ENCODE measurements around the gene HILPDA. TPM values are rescaled to one million over a fixed set of nuclear protein-coding genes. Genes with fewer than 3 reads are reported as not detected.
"Not testable (repeated sequence)": the region's sequence is repeated elsewhere in the genome, so short reads cannot be mapped to it uniquely, and the experiment has no call there.

HILPDA gene
- total and polyA plus RNA-seq, 2 experiments from 2014 or later = 38.5 to 57.5 TPM

DNA sequence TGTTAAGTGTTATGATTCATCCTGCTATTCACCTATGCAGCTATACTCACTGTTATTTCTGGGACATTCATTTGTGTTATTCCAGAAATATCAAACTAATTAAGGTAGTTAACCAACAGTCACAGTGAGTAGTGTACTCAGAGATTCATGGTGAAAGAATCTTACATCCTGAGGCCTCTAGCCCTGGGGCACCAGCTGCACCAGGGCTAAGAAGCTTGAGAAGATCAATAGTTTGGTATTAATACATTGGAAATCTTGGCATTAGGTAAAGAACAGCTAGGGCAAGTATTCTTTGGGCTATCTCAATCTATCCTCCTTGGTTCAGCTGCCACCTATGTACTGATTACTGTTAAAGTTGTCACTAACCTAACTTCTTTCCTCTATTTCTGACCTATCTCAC, 11.2 kb downstream of the HILPDA start:
- H3K4me1 ChIP-seq (ENCODE audit: insufficient read depth); H3K36me3 ChIP-seq (ENCODE audit: insufficient read depth); H3K4me2 ChIP-seq; H3K27ac Mint-ChIP-seq; H3K27ac ChIP-seq (ENCODE audit: low read depth); ATAC-seq; H3K4me1 Mint-ChIP-seq; H3K27me3 Mint-ChIP-seq (ENCODE audit: insufficient read depth, low read depth, poor library complexity); H4K20me1 ChIP-seq (replicated peaks; ENCODE audit: insufficient read depth); H3F3A ChIP-seq (replicated peaks; ENCODE audit: low read depth); H3K79me2 ChIP-seq (replicated peaks; ENCODE audit: insufficient read depth); H3K4me3 Mint-ChIP-seq; H3K9me2 ChIP-seq (ENCODE audit: insufficient read depth); H3K9me3 Mint-ChIP-seq; DNase-seq (ENCODE audit: low spot score); H3K27me3 ChIP-seq (ENCODE audit: insufficient read depth); H3K4me3 ChIP-seq; H2AFZ ChIP-seq: not testable (repeated sequence)
- H3K36me3 Mint-ChIP-seq (ENCODE audit: low read depth) = peaks cover 21% of the 10 kb centered on the region

DNA sequence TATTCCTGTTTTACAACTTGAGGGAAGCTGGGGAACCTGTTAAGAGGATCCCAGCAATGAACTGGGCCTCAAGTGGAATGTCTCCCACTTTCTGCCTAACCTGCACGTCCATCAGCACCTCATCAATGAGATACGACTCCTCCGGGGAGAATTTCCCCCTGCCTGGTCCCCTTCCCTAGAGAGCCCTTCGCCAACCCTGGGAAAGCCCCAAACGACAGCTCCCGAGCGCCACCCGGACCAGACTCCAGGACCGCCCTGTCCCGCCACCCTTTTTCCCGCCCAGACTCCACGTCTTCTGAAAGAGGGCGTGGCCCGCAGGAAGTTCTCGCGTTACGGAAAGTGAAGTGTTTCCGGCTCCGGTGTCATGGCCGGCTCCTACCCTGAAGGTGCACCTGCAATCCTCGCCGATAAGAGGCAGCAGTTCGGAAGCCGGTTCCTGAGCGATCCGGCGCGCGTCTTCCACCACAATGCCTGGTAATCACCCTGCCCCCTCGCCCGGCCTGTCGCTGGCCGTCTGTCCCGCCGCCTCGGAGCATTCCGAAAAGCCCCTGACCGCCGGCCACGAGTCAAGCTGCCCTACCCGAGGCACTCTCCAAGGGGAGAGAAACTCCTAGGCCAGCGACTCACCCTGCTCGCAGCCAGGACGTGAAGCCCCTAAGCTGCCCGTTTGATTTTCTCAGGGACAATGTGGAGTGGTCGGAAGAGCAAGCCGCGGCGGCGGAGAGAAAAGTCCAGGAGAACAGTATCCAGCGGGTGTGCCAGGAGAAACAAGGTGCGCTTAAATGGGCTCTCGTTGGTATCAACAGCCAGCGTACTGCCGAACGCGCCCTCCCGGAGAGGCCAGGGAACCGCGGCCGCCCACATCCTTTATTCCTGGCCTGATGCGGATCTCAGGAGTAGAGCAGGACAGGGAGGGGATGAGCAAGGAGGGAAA, 21.0 kb downstream of the HILPDA start, which contains the start of gene METTL2B:
Gene METTL2B, plus strand, starts transcription at position 347 of the 934 bp plus-strand sequence. Its CDS starts 18 bp downstream, at position 365.
- TF ChIP-seq POLR2AphosphoS5 (IDR thresholded peaks at IDR 0.05; ENCODE audit: low read depth) (peak; percentile 83), CREB1 (CRISPR knock-in tag; IDR thresholded peaks at IDR 0.05; ENCODE audit: low read depth) (peak; percentile 49; the same call in 1 of the 2 replicates)
- TF ChIP-seq, protein P1, sequence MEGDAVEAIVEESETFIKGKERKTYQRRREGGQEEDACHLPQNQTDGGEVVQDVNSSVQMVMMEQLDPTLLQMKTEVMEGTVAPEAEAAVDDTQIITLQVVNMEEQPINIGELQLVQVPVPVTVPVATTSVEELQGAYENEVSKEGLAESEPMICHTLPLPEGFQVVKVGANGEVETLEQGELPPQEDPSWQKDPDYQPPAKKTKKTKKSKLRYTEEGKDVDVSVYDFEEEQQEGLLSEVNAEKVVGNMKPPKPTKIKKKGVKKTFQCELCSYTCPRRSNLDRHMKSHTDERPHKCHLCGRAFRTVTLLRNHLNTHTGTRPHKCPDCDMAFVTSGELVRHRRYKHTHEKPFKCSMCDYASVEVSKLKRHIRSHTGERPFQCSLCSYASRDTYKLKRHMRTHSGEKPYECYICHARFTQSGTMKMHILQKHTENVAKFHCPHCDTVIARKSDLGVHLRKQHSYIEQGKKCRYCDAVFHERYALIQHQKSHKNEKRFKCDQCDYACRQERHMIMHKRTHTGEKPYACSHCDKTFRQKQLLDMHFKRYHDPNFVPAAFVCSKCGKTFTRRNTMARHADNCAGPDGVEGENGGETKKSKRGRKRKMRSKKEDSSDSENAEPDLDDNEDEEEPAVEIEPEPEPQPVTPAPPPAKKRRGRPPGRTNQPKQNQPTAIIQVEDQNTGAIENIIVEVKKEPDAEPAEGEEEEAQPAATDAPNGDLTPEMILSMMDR (conservative IDR thresholded peaks at IDR 0.05; ENCODE audit: low read depth in 2 of 2) = peak; percentile 23 to 34
- TF ChIP-seq, protein P2, sequence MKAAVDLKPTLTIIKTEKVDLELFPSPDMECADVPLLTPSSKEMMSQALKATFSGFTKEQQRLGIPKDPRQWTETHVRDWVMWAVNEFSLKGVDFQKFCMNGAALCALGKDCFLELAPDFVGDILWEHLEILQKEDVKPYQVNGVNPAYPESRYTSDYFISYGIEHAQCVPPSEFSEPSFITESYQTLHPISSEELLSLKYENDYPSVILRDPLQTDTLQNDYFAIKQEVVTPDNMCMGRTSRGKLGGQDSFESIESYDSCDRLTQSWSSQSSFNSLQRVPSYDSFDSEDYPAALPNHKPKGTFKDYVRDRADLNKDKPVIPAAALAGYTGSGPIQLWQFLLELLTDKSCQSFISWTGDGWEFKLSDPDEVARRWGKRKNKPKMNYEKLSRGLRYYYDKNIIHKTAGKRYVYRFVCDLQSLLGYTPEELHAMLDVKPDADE (IDR thresholded peaks at IDR 0.05) = peak; percentile 83
- H3K4me3 Mint-ChIP-seq = peak within 1 kb of the TSS; percentile 98
- not testable (repeated sequence) for H3K27me3 ChIP-seq (ENCODE audit: insufficient read depth); H3K27me3 Mint-ChIP-seq (ENCODE audit: insufficient read depth, low read depth, poor library complexity); H3F3A ChIP-seq (replicated peaks; ENCODE audit: low read depth); H3K4me1 ChIP-seq (ENCODE audit: insufficient read depth); H3K36me3 ChIP-seq (ENCODE audit: insufficient read depth); H3K9me3 Mint-ChIP-seq; H3K9me2 ChIP-seq (ENCODE audit: insufficient read depth)
- DNase-seq (ENCODE audit: low spot score) = peak; percentile 98
- H3K4me1 Mint-ChIP-seq = peaks cover 12% of the 10 kb centered on the region
- peak; percentile 93 for ATAC-seq
- Histone ChIP-seq H3K79me2 (replicated peaks; ENCODE audit: insufficient read depth) (peaks cover 24% of the 10 kb centered on the region), H3K4me3 (peak within 1 kb of the TSS; percentile 97), H3K27ac (ENCODE audit: low read depth) (peak within 1 kb of the TSS; percentile 95), H2AFZ (peak within 1 kb of the TSS; percentile 90), H4K20me1 (replicated peaks; ENCODE audit: insufficient read depth) (peaks cover 14% of the 10 kb centered on the region; the same call in 1 of the 2 replicates), H3K4me2 (peak within 1 kb of the TSS; percentile 100)
- H3K27ac Mint-ChIP-seq = peak within 1 kb of the TSS; percentile 98
- peaks cover 36% of the 10 kb centered on the region for H3K36me3 Mint-ChIP-seq (ENCODE audit: low read depth)

DNA sequence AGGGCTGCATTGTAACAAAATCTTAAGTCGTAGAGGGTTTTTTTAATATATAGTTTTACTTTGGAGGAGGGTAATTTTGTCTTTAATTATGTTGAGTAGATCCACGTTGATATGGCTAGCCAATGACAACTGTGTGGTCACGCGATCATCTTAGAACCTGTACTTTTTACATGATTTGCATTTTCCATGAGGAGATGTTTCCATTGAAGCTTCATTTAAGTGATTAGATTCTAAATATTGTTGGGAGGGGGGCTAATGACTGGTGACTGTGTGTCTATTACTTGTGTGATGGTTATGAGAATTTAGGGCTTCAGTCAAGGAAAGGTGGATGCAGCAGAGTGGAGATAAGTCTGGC, 21.6 kb downstream of the HILPDA start:
- Mint-ChIP-seq H3K4me1 (peaks cover 12% of the 10 kb centered on the region), H3K27ac (peak overlapping the region; percentile 98)
- ATAC-seq = not testable (repeated sequence)

DNA sequence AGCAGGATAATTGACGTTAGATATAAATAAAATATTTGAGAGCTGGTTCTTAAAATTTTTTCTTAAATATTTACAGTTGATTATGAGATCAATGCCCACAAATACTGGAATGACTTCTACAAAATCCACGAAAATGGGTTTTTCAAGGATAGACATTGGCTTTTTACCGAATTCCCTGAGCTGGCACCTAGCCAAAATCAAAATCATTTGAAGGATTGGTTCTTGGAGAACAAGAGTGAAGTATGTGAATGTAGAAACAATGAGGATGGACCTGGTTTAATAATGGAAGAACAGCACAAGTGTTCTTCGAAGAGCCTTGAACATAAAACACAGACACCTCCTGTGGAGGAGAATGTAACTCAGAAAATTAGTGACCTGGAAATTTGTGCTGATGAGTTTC, 23.4 kb downstream of the HILPDA start:
- H3K27ac Mint-ChIP-seq; H2AFZ ChIP-seq; H3K4me3 Mint-ChIP-seq; H3K27me3 ChIP-seq (ENCODE audit: insufficient read depth); DNase-seq (ENCODE audit: low spot score); H3F3A ChIP-seq (replicated peaks; ENCODE audit: low read depth); H3K4me1 ChIP-seq (ENCODE audit: insufficient read depth); H3K27ac ChIP-seq (ENCODE audit: low read depth); H3K9me2 ChIP-seq (ENCODE audit: insufficient read depth); H3K4me3 ChIP-seq; H3K36me3 ChIP-seq (ENCODE audit: insufficient read depth); H3K9me3 Mint-ChIP-seq; ATAC-seq; H3K4me2 ChIP-seq: not testable (repeated sequence)
- Histone ChIP-seq H3K79me2 (replicated peaks; ENCODE audit: insufficient read depth) (peaks cover 24% of the 10 kb centered on the region), H4K20me1 (replicated peaks; ENCODE audit: insufficient read depth) (peaks cover 14% of the 10 kb centered on the region; the same call in 1 of the 2 replicates)
- Mint-ChIP-seq H3K36me3 (ENCODE audit: low read depth) (peaks cover 49% of the 10 kb centered on the region), H3K4me1 (peaks cover 12% of the 10 kb centered on the region), H3K27me3 (ENCODE audit: insufficient read depth, low read depth, poor library complexity) (peaks cover 14% of the 10 kb centered on the region)

More for the DNA sequence above, 21.6 kb downstream of the HILPDA start:
- H3K9me3 Mint-ChIP-seq; H3K4me1 ChIP-seq (ENCODE audit: insufficient read depth); H3K9me2 ChIP-seq (ENCODE audit: insufficient read depth); H3K27me3 Mint-ChIP-seq (ENCODE audit: insufficient read depth, low read depth, poor library complexity); DNase-seq (ENCODE audit: low spot score); H3F3A ChIP-seq (replicated peaks; ENCODE audit: low read depth); H3K36me3 ChIP-seq (ENCODE audit: insufficient read depth); H3K27me3 ChIP-seq (ENCODE audit: insufficient read depth); H2AFZ ChIP-seq: not testable (repeated sequence)
- Histone ChIP-seq H3K27ac (ENCODE audit: low read depth) (peak overlapping the region; percentile 95), H3K4me2 (peak overlapping the region; percentile 100), H3K79me2 (replicated peaks; ENCODE audit: insufficient read depth) (peaks cover 24% of the 10 kb centered on the region), H4K20me1 (replicated peaks; ENCODE audit: insufficient read depth) (peaks cover 14% of the 10 kb centered on the region; the same call in 1 of the 2 replicates), H3K4me3 (peak overlapping the region; percentile 97)
- Mint-ChIP-seq H3K4me3 (peak overlapping the region; percentile 98), H3K36me3 (ENCODE audit: low read depth) (peaks cover 41% of the 10 kb centered on the region)

DNA sequence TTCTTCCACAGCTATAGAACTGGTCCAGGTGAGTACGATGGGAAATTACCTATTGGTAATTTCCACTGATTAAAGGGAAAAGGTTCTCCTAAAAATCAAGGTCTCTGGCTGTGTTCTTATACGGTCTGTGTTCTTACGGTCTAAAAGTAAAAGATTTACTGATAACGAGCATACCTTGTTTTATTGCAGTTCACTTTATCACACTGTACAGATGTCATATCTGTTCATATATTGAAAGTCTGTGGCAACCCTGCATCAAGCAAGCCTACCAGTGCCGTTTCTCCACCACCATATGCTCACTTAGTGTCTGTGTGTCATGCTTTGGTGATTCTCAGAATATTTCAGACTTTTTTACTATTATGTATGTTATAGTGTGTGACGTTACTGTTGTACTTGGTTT, 32.5 kb downstream of the HILPDA start:
- not testable (repeated sequence) for H3K4me3 ChIP-seq; H3K4me1 Mint-ChIP-seq; DNase-seq (ENCODE audit: low spot score); H3K9me3 Mint-ChIP-seq; H2AFZ ChIP-seq; H3K27me3 Mint-ChIP-seq (ENCODE audit: insufficient read depth, low read depth, poor library complexity); H3K4me2 ChIP-seq; H3K27me3 ChIP-seq (ENCODE audit: insufficient read depth); H3K4me3 Mint-ChIP-seq; H3K9me2 ChIP-seq (ENCODE audit: insufficient read depth); ATAC-seq; H4K20me1 ChIP-seq (replicated peaks; ENCODE audit: insufficient read depth); H3K4me1 ChIP-seq (ENCODE audit: insufficient read depth); H3F3A ChIP-seq (replicated peaks; ENCODE audit: low read depth); H3K36me3 ChIP-seq (ENCODE audit: insufficient read depth); H3K27ac Mint-ChIP-seq; H3K79me2 ChIP-seq (replicated peaks; ENCODE audit: insufficient read depth); H3K27ac ChIP-seq (ENCODE audit: low read depth)
- H3K36me3 Mint-ChIP-seq (ENCODE audit: low read depth) = peaks cover 51% of the 10 kb centered on the region
